Measurements from ENCODE around the gene NOP53. TPM values are rescaled to one million over a fixed set of nuclear protein-coding genes. Genes with fewer than 3 reads are reported as not detected.
"Not testable (repeated sequence)": the region's sequence is repeated elsewhere in the genome, so short reads cannot be mapped to it uniquely, and the experiment has no call there.

The NOP53 gene
- polyA plus RNA-seq, 1 donor from 2014 or later = 304 TPM

GRCh38 chr19:47729799-47730520 is 15.4 kb upstream of the NOP53 start:
- Mint-ChIP-seq H3K9me3 (peaks cover 0 to 4% (median 3%) of the 10 kb centered on the region in 3 donors), H3K27ac (no peak overlapping the region), H3K4me3 (peak overlapping the region in 3 of 4 donors; percentile 30 to 78 (median 70)), H3K27me3 (peaks cover 34% of the 10 kb centered on the region), H3K36me3 (no peaks in the 10 kb centered on the region), H3K4me1 (peaks cover 2 to 5% (median 4%) of the 10 kb centered on the region in 3 donors)

- Mint-ChIP-seq H3K27me3 (peaks cover 33% of the 10 kb centered on the region), H3K27ac (peak overlapping the region in 1 of 3 donors; percentile 8), H3K36me3 (no peaks in the 10 kb centered on the region)
Measured at GRCh38 chr19:47730521-47730889, 14.8 kb upstream of the NOP53 start.

GRCh38 chr19:47730910-47731309 is 14.4 kb upstream of the NOP53 start:
- Mint-ChIP-seq H3K9me3 (peaks cover 0 to 4% (median 3%) of the 10 kb centered on the region in 3 donors), H3K4me3 (no peak overlapping the region), H3K27me3 (peaks cover 33% of the 10 kb centered on the region), H3K27ac (peak overlapping the region in 1 of 3 donors; percentile 8), H3K4me1 (peaks cover 2 to 5% (median 4%) of the 10 kb centered on the region in 3 donors), H3K36me3 (no peaks in the 10 kb centered on the region)

More at GRCh38 chr19:47730521-47730889, 14.8 kb upstream of the NOP53 start:
- H3K9me3 Mint-ChIP-seq = peaks cover 0 to 4% (median 3%) of the 10 kb centered on the region in 3 donors
- peak overlapping the region in 3 of 4 donors; percentile 30 to 78 (median 70) for H3K4me3 Mint-ChIP-seq
- H3K4me1 Mint-ChIP-seq = peaks cover 2 to 5% (median 4%) of the 10 kb centered on the region in 3 donors

GRCh38 chr19:47735131-47735530 is 10.2 kb upstream of the NOP53 start:
- no peaks in the 10 kb centered on the region for H3K36me3 Mint-ChIP-seq
- H3K4me1 Mint-ChIP-seq = peaks cover 0 to 2% (median 0%) of the 10 kb centered on the region in 3 donors
- no peak overlapping the region for H3K4me3 Mint-ChIP-seq
- peaks cover 0 to 4% (median 3%) of the 10 kb centered on the region in 3 donors for H3K9me3 Mint-ChIP-seq
- H3K27me3 Mint-ChIP-seq = peaks cover 17% of the 10 kb centered on the region
- no peak overlapping the region for H3K27ac Mint-ChIP-seq

- no peaks in the 10 kb centered on the region for H3K36me3 Mint-ChIP-seq
- peak overlapping the region in 1 of 4 donors; percentile 82 for H3K4me3 Mint-ChIP-seq
- peaks cover 0 to 3% (median 0%) of the 10 kb centered on the region in 3 donors for H3K9me3 Mint-ChIP-seq
- peak overlapping the region in 1 of 3 donors; percentile 57 for H3K27ac Mint-ChIP-seq
- peaks cover 4 to 10% (median 6%) of the 10 kb centered on the region in 3 donors for H3K4me1 Mint-ChIP-seq
- H3K27me3 Mint-ChIP-seq = no peaks in the 10 kb centered on the region
Measured at GRCh38 chr19:47740866-47741519, 4.4 kb upstream of the NOP53 start.

- Mint-ChIP-seq H3K27me3 (no peaks in the 10 kb centered on the region), H3K9me3 (peaks cover 0 to 3% (median 0%) of the 10 kb centered on the region in 3 donors), H3K27ac (peak overlapping the region in 2 of 3 donors; percentile 53 to 57), H3K36me3 (no peaks in the 10 kb centered on the region), H3K4me3 (peak overlapping the region in 3 of 4 donors; percentile 48 to 83 (median 70)), H3K4me1 (peaks cover 5 to 10% (median 6%) of the 10 kb centered on the region in 3 donors)
Measured at GRCh38 chr19:47741544-47742140, 3.7 kb upstream of the NOP53 start.

GRCh38 chr19:47742634-47743033 is 2.7 kb upstream of the NOP53 start:
- H3K4me1 Mint-ChIP-seq = peaks cover 6 to 14% (median 9%) of the 10 kb centered on the region in 3 donors
- peaks cover 0 to 3% (median 0%) of the 10 kb centered on the region in 3 donors for H3K9me3 Mint-ChIP-seq
- H3K27me3 Mint-ChIP-seq = no peaks in the 10 kb centered on the region
- H3K27ac Mint-ChIP-seq = peak overlapping the region in 2 of 3 donors; percentile 16 to 57
- H3K36me3 Mint-ChIP-seq = peaks cover 2% of the 10 kb centered on the region
- peak overlapping the region; percentile 50 to 70 (median 63) for H3K4me3 Mint-ChIP-seq

GRCh38 chr19:47746129-47746528 is 783 bp downstream of the NOP53 start:
- Mint-ChIP-seq H3K4me1 (peaks cover 11 to 25% (median 19%) of the 10 kb centered on the region in 3 donors), H3K27ac (peak overlapping the region in 2 of 3 donors; percentile 98 to 99), H3K4me3 (peak overlapping the region; percentile 96 to 99 (median 99))
- H3K36me3 Mint-ChIP-seq, H3K9me3 Mint-ChIP-seq, H3K27me3 Mint-ChIP-seq: not testable (repeated sequence)

- H3K4me3 Mint-ChIP-seq = peak overlapping the region; percentile 1 to 73 (median 50)
- H3K36me3 Mint-ChIP-seq = peaks cover 15% of the 10 kb centered on the region
- H3K9me3 Mint-ChIP-seq = peaks cover 0 to 1% (median 0%) of the 10 kb centered on the region in 3 donors
- no peaks in the 10 kb centered on the region for H3K27me3 Mint-ChIP-seq
- peak overlapping the region; percentile 7 to 65 (median 62) for H3K27ac Mint-ChIP-seq
- peaks cover 11 to 18% (median 17%) of the 10 kb centered on the region in 3 donors for H3K4me1 Mint-ChIP-seq
Measured at GRCh38 chr19:47749326-47749725, 4.0 kb downstream of the NOP53 start.

- peaks cover 5 to 15% (median 14%) of the 10 kb centered on the region in 3 donors for H3K4me1 Mint-ChIP-seq
- H3K27ac Mint-ChIP-seq = peak overlapping the region in 1 of 3 donors; percentile 64
- no peaks in the 10 kb centered on the region for H3K27me3 Mint-ChIP-seq
- peaks cover 15% of the 10 kb centered on the region for H3K36me3 Mint-ChIP-seq
- peaks cover 0 to 1% (median 0%) of the 10 kb centered on the region in 3 donors for H3K9me3 Mint-ChIP-seq
- no peak overlapping the region for H3K4me3 Mint-ChIP-seq
Measured at GRCh38 chr19:47750752-47751151, 5.4 kb downstream of the NOP53 start.

GRCh38 chr19:47752440-47753211 is 7.3 kb downstream of the NOP53 start:
- peaks cover 5 to 11% (median 10%) of the 10 kb centered on the region in 3 donors for H3K4me1 Mint-ChIP-seq
- peaks cover 17% of the 10 kb centered on the region for H3K36me3 Mint-ChIP-seq
- peaks cover 0 to 1% (median 0%) of the 10 kb centered on the region in 3 donors for H3K9me3 Mint-ChIP-seq
- H3K4me3 Mint-ChIP-seq = no peak overlapping the region
- peak overlapping the region in 2 of 3 donors; percentile 33 to 39 for H3K27ac Mint-ChIP-seq
- H3K27me3 Mint-ChIP-seq = no peaks in the 10 kb centered on the region

- Mint-ChIP-seq H3K9me3 (peaks cover 0 to 1% (median 0%) of the 10 kb centered on the region in 3 donors), H3K27me3 (no peaks in the 10 kb centered on the region), H3K4me3 (no peak overlapping the region), H3K4me1 (no peaks in the 10 kb centered on the region), H3K36me3 (peaks cover 24% of the 10 kb centered on the region), H3K27ac (peak overlapping the region in 1 of 3 donors; percentile 67)
Measured at GRCh38 chr19:47754206-47755064, 9.1 kb downstream of the NOP53 start.

- Mint-ChIP-seq H3K27ac (no peak overlapping the region), H3K9me3 (peaks cover 0 to 1% (median 0%) of the 10 kb centered on the region in 3 donors), H3K4me3 (no peak overlapping the region), H3K4me1 (no peaks in the 10 kb centered on the region), H3K27me3 (no peaks in the 10 kb centered on the region), H3K36me3 (peaks cover 24% of the 10 kb centered on the region)
Measured at GRCh38 chr19:47755065-47755761, 9.9 kb downstream of the NOP53 start.

Data from IgD-negative memory B cell (primary cell).